T-helper 22 cell (primary cell): ENCODE measurements around the gene CARD18.

ENCODE experiments used
- DNase-seq: peaks from one replicate; pipeline ENCODE4 v3.0.0-alpha.2; 2020; ENCODE audit warnings: low read depth

The CARD18 gene, protein sequence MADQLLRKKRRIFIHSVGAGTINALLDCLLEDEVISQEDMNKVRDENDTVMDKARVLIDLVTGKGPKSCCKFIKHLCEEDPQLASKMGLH

DNA sequence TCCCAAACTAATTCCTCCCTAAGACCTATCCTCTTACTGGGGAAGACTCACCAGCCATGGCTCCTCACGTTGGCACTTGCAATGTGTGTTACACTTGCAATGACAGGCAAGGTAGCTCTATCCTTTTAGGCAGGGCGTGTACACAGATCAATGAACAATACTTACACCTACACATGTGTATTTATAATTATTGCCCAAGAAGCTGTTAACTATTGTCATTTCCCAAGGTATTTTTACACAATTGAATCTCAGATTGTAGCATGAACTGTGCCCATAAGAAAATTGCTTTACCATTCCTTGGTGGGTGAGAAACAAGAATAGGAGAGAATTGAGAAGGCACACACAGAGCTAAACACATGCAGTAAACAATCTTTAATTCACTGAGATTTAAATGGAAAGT, at the start of gene CARD18:
Gene CARD18 (minus strand): TSS at position 101 of the 400 bp plus-strand sequence. CDS start 43 bp downstream, at position 58.
- DNase-seq = no peak

- DNase-seq = no peak
Measured at GRCh38 chr11:105183987-105184386, 44.4 kb upstream of the CARD18 start.

DNA sequence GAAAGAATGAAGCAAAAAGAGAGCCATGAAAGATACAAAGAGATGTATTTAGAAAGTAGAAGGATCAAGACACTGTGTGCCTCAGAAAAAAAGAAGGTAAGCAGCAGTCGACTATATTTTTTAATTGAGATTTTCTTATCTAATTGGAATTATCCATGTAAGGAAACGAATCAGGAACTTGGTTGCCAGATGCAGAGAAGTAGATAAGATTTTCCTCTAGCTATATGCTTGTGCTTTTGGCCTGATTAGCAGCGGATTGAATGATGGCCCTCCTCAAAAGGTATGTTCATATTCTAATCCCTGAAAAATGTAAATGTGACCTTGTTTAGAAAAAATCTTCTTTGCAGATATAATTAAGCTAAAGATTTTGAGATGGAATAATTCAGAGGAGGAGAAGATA, 43.9 kb upstream of the CARD18 start:
- no peak for DNase-seq

DNA sequence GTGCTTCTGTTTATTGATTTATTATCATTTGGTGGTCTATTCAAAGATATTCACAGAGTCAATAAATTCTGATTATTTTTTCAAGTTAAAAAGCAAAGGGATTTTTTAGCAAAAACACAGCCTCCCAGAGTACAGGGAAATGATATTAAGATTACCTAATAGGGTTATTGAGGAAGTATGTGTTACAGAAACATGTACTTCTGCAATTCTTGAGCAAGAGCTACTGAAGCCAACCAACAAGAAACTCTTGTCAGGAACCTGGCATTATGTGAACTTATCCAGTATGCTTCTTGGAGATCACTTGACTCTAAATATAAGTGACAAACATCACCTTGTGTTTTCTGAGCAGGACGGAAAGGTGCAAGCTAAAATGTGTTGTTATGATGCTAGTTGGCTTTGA, 42.0 kb upstream of the CARD18 start:
- DNase-seq = no peak

DNA sequence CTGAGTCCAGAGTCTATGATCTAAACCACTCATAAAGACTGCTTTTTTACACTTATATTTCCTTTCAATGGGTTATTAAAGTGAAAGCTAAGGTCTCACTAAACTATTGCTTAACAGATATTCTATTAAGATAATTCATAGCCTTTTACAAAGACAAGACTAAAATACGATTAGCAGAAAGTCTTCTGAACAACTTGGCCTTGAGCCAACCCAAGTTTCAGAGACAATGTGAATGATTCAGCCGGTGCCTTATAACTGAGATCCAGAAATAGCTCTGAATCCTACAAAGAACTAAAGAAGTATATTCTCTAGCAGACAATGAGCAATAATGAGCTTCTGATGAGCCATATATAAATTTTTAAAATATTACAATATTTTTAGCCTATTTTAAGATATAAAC, 41.5 kb upstream of the CARD18 start:
- no peak for DNase-seq

GRCh38 chr11:105179542-105180278, 40.1 kb upstream of the CARD18 start:
- no peak for DNase-seq

GRCh38 chr11:105177658-105178057, 38.1 kb upstream of the CARD18 start:
- no peak for DNase-seq

DNA sequence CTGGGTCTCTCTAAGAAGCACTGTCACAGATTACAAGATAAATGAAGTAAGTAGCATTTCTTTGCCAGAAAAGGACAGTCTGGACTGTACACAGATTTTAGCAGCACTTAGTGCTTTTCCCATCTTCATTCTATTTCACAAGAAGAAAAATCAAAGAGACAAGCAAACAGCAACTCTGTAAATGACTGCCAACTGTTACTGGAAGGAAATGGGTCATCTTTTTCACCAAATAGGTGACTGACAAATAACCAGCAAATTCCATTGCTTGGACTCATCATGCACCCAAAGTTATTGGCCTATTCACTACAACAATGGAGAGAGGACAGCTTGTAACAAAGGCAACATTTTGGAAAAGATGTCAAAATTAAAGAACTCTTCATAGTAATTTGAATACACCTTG, 28.9 kb upstream of the CARD18 start:
- DNase-seq = no peak

GRCh38 chr11:105167244-105167643, 27.7 kb upstream of the CARD18 start:
- no peak for DNase-seq

DNA sequence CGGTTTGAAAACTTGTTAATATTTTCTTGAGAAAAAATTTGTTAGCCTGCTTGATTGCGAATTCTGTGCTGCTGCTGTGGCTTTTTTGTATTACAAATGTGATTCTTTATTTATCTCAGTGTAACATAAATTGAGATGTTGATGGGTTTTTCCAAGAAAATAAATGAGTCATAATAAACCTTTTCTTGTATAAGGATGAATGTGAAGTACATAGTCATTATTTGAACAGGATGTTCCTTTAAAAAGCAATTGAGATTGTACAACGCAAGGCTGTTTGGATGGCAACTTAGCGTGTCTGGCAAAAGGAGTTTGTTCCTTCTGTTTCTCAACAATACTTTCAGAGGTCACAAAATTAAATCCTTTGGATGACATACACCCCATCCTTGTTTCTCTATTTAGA, 24.6 kb upstream of the CARD18 start:
- no peak for DNase-seq

- no peak for DNase-seq
Measured at GRCh38 chr11:105162506-105162905, 22.9 kb upstream of the CARD18 start.

DNA sequence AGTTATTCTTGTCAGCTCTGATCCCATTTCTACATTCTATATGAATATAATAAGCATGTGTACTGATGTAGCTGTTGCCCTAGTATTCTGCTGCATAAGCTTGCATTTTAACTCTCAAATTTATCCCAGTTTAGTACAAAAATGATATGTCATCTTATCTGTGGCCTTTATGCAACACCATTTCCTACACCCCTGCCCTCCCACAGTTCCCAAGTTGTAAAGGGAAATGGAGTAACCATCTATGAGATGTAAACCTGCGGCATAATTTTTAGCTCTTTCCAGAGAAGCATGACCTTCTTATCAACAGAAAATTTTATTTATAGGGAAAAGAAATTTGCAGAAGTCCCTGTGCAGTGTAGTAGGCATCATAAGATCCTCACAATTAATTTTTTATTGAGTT, 18.9 kb upstream of the CARD18 start:
- no peak for DNase-seq

DNA sequence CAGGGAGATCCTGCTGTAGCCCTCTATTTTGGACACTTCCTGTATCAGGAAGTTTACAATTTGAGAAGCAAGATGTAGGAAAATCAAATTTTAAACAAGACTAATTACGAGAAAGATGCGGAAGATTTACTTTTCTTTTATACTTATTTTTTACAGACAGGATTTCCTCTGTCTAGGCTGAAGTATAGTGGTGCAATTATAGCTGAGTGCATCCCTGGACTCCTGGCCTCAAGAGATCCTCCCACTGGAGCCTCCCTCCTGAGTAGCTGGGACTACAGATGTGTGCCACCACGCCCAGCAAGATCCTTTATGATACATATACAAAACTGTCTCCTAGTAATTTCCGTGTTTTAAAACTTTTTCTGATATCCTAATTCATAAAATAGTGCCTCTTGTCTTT, 17.2 kb upstream of the CARD18 start:
- no peak for DNase-seq

DNA sequence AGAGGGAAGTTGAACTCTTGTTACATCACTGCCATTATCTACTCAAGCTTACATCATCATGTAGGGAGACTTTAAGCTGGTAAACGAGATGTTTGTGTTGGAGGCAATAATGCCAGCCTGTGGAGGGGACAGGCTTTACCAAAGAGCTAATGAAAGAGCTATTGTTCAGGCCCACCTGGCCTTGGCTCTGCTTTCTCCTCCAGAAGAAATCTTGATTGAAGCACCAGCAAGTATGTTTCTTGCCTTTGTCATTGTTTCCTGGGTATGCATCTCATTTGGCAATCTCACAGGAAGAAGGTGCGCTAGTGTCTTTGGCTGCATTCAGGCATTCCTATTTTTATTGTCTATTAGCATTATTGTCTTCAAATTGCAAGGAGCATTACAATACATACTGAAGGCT, 16.7 kb upstream of the CARD18 start:
- DNase-seq = no peak

- DNase-seq = no peak
Measured at GRCh38 chr11:105155679-105156078, 16.1 kb upstream of the CARD18 start.

GRCh38 chr11:105153392-105153791, 13.8 kb upstream of the CARD18 start:
- DNase-seq = no peak

- DNase-seq = no peak
Measured at GRCh38 chr11:105152560-105152959, 13.0 kb upstream of the CARD18 start.

- no peak for DNase-seq
Measured at GRCh38 chr11:105152021-105152512, 12.5 kb upstream of the CARD18 start.

DNA sequence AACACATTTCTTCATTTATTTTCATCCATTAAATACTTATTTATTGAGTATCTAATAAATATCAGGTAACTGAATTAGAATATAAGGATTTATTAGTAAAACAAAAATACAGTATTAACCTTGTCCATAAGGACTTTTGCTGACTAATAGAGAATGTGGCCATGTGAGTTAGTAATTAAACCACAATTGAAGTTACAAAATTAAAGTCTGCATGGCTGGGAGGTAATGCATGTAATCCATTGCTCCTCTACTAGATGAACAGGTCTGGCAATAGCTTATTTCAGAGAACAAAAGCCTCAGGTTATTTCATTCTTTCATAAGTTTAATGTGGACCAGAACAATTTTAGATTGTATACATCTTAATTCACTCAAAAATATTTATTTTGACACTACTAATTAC, 9.9 kb upstream of the CARD18 start:
- DNase-seq = no peak

GRCh38 chr11:105148241-105148640, 8.7 kb upstream of the CARD18 start:
- no peak for DNase-seq

DNA sequence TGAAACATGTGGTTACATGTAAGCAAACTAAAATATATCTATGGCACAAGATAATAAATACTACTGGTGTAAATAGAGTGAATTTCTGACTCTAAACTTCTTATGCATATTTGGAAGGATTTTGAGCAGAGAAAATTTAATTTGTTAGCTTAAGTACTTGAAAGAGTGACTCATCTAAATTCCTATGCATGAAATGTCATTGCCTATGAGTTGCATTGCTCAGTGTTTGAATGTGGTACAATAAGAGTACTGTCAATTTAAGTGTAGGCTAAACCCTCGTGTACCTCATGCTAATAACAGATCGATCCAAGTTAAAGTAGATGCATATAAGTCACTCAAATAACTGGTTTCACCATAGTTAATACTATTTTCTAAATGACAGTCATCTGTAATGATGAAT, 5.3 kb upstream of the CARD18 start:
- DNase-seq = no peak

GRCh38 chr11:105142167-105142566, 2.6 kb upstream of the CARD18 start:
- DNase-seq = no peak

DNA sequence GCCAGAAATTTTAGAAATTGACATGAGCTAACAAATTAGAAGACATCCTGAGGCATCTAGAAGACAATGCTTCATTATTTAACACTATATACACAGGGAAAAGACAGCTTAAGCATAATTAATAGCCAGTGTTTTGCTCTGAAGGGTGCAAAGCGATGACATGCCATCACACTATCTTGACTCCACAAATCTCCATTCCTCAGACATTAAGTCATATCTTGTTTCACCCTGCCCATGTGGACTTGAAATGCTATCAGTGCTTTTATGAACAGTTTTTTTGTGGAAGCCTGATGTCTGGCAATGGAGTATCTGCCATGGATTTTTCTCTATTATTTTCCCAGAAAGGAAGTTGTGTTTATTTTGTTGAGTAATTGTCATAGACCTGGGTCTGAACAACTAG, 2.3 kb downstream of the CARD18 start:
- DNase-seq = no peak

DNA sequence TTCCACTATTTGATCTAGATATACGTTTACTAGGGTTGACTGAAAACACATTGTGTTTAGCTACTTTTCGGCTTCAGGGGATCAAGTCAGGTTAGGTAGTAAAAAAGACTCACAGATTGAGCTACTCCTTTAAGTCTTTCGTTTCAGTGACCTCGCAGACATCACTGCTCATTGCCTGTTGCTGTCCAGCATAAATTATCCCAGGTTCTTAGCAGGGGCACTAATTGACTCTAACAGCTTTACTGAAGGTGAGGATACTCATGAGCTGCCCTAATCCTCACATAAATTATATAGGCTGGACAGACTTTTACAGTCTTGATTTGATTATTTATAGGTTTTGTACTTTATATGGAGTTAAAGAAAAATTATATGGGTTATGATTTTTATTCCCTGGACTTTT, 3.7 kb downstream of the CARD18 start:
- DNase-seq = no peak
